ENCODE results near the gene SLC9A9. TPM values are rescaled to one million over a fixed set of nuclear protein-coding genes. Genes with fewer than 3 reads are reported as not detected.

SLC9A9 gene
- polyA plus RNA-seq, 1 of the 3 experiments (the other 2 are of a cell fraction): 0.05 TPM

DNA sequence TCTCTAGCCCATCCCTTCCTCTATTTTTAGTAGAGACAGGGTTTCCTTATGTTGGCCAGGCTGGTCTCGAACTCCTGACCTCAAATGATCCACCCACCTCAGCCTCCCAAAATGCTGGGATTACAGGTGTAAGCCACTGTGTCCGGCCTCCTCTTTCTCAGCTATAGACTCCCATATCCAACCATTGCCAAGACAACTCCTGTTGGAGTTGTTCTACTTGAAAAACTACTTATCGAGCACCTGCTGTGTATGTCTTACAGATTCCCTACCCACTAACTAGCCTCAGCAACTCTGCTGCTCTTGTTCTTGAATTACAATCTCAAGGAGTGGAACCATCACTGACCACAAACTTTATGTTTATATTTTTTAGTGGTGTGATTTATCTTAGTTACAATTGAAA lies 186.6 kb downstream of the SLC9A9 start:
- H3K9me2 ChIP-seq: no peaks in the 10 kb centered on the region
- H3K4me2 ChIP-seq: no peak overlapping the region
- H3K27ac ChIP-seq (ENCODE audit: low read depth in 2 of 2, low read length in 1 of 2): no peak overlapping the region
- no peaks in the 10 kb centered on the region for H3K27me3 ChIP-seq (ENCODE audit: insufficient read depth)
- ChIA-PET POLR2A (no interaction called here), CTCF (interaction anchor here (4.3 kb wide), 1 partner anchor 13 kb away, joined by 26 read pairs; no protein-coding TSS in a partner anchor)
- H3K9me3 ChIP-seq: no peaks in the 10 kb centered on the region
- no peaks in the 10 kb centered on the region for H4K20me1 ChIP-seq (ENCODE audit: insufficient read depth)
- no peak for DNase-seq
- H3F3A ChIP-seq (replicated peaks; ENCODE audit: insufficient read depth): no peaks in the 10 kb centered on the region
- no peaks in the 10 kb centered on the region for H3K36me3 ChIP-seq (replicated peaks in 1 of 2; ENCODE audit: control insufficient read depth in 1 of 2, insufficient read depth in 2 of 2, low read length in 1 of 2)
- no peak overlapping the region for H3K9ac ChIP-seq
- 8% methylated on average over 3 of the region's 3 CpGs for WGBS (ENCODE audit: low lambda C conversion rate)
- no peaks in the 10 kb centered on the region for H3K79me2 ChIP-seq (ENCODE audit: insufficient read depth)
- no peaks in the 10 kb centered on the region for H3K4me1 ChIP-seq (ENCODE audit: control insufficient read depth in 1 of 2, insufficient read depth in 2 of 2, low read depth in 1 of 2, low read length in 1 of 2)
- H3K4me3 ChIP-seq (ENCODE audit: low read depth in 2 of 2, low read length in 1 of 2): no peak overlapping the region; a peak in 1 of 4 replicates
- 0 out of 2 replicates have a peak overlapping the region, but pooled peaks have one; percentile 3 for H2AFZ ChIP-seq (ENCODE audit: low read depth)
- TF ChIP-seq, protein P1, sequence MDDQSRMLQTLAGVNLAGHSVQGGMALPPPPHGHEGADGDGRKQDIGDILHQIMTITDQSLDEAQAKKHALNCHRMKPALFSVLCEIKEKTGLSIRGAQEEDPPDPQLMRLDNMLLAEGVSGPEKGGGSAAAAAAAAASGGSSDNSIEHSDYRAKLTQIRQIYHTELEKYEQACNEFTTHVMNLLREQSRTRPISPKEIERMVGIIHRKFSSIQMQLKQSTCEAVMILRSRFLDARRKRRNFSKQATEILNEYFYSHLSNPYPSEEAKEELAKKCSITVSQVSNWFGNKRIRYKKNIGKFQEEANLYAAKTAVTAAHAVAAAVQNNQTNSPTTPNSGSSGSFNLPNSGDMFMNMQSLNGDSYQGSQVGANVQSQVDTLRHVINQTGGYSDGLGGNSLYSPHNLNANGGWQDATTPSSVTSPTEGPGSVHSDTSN (IDR thresholded peaks at IDR 0.05): no peak
- no peak for TF ChIP-seq CHD2 (IDR thresholded peaks at IDR 0.05; ENCODE audit: low read length, partially characterized antibody)
- TF ChIP-seq POLR2AphosphoS5 (IDR thresholded peaks at IDR 0.05; ENCODE audit: low read depth, low read length): no peak
- TF ChIP-seq FOXM1 (IDR thresholded peaks at IDR 0.05; ENCODE audit: low read depth): no peak
- TF ChIP-seq, protein P2, sequence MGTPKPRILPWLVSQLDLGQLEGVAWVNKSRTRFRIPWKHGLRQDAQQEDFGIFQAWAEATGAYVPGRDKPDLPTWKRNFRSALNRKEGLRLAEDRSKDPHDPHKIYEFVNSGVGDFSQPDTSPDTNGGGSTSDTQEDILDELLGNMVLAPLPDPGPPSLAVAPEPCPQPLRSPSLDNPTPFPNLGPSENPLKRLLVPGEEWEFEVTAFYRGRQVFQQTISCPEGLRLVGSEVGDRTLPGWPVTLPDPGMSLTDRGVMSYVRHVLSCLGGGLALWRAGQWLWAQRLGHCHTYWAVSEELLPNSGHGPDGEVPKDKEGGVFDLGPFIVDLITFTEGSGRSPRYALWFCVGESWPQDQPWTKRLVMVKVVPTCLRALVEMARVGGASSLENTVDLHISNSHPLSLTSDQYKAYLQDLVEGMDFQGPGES (IDR thresholded peaks at IDR 0.05; ENCODE audit: low read depth, low read length): no peak
- TF ChIP-seq TAF1 (IDR thresholded peaks at IDR 0.05; ENCODE audit: borderline replicate concordance, low read depth, low read length): no peak
- TF ChIP-seq RAD21 (IDR thresholded peaks at IDR 0.05; ENCODE audit: low read length): no peak
- TF ChIP-seq MEF2A (IDR thresholded peaks at IDR 0.05; ENCODE audit: borderline replicate concordance, low read depth): no peak
- TF ChIP-seq SMC3 (IDR thresholded peaks at IDR 0.05; ENCODE audit: low read depth, low read length): no peak
- no peak for TF ChIP-seq SIN3A (IDR thresholded peaks at IDR 0.05; ENCODE audit: borderline replicate concordance, low read depth, low read length)
- TF ChIP-seq, protein P3, sequence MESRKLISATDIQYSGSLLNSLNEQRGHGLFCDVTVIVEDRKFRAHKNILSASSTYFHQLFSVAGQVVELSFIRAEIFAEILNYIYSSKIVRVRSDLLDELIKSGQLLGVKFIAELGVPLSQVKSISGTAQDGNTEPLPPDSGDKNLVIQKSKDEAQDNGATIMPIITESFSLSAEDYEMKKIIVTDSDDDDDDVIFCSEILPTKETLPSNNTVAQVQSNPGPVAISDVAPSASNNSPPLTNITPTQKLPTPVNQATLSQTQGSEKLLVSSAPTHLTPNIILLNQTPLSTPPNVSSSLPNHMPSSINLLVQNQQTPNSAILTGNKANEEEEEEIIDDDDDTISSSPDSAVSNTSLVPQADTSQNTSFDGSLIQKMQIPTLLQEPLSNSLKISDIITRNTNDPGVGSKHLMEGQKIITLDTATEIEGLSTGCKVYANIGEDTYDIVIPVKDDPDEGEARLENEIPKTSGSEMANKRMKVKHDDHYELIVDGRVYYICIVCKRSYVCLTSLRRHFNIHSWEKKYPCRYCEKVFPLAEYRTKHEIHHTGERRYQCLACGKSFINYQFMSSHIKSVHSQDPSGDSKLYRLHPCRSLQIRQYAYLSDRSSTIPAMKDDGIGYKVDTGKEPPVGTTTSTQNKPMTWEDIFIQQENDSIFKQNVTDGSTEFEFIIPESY (IDR thresholded peaks at IDR 0.05; ENCODE audit: borderline replicate concordance, low read depth): no peak
- TF ChIP-seq EP300 (IDR thresholded peaks at IDR 0.05; ENCODE audit: borderline replicate concordance in 1 of 2, low read depth in 1 of 2, low read length in 1 of 2): no peak
- TF ChIP-seq, protein P4, sequence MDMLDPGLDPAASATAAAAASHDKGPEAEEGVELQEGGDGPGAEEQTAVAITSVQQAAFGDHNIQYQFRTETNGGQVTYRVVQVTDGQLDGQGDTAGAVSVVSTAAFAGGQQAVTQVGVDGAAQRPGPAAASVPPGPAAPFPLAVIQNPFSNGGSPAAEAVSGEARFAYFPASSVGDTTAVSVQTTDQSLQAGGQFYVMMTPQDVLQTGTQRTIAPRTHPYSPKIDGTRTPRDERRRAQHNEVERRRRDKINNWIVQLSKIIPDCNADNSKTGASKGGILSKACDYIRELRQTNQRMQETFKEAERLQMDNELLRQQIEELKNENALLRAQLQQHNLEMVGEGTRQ (IDR thresholded peaks at IDR 0.05; ENCODE audit: borderline replicate concordance, low read depth, low read length): no peak
- no peak for TF ChIP-seq ELF1 (IDR thresholded peaks at IDR 0.05)
- TF ChIP-seq RXRA (IDR thresholded peaks at IDR 0.05; ENCODE audit: borderline replicate concordance, low read depth): no peak

All from SK-N-SH (cell line).